ENCODE measurements around the gene WDFY2.

Gene WDFY2

GRCh38 chr13:51804295-51805172, 220.3 kb downstream of the WDFY2 start:
- peak; percentile 62 for DNase-seq

DNA sequence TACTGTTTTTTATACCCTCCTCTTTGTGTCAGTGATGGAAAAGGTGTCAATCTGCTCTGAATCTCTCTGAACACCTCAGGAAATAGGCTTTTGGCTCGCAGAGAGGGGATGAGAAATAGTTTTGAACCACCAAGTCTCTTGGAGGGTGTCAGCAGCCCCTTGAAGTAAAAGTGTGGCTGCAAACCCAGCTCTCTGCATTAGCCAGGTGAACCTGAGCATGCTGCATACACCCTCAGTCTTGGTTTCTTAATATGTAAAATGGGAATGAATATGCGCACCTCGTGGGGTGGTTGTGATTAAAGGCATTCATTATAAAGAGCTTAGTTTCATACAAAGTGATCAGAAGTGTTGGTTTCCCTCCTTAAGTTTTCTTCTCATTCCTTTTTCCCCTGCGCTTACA, 221.1 kb downstream of the WDFY2 start:
- no peak for DNase-seq

GRCh38 chr13:51805925-51806324, 221.7 kb downstream of the WDFY2 start:
- no peak for DNase-seq

DNA sequence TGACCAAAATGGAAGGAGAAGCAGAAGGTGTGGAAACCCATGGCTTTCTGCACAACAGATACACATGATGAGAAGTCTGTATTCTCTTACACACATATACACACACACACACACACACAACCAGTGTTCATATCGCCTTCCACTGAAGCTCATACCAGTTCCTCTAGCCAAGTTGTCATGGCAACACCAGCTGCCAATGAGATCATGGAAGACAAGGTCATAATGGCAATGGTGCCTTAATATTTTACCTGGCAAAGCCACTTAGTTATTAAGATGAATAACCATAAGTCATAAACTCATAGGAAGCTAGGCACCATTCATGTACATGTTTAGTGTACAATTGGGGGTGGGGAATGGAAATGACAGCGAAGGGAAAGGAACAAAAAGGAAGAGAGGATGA, 222.3 kb downstream of the WDFY2 start:
- DNase-seq: no peak

DNA sequence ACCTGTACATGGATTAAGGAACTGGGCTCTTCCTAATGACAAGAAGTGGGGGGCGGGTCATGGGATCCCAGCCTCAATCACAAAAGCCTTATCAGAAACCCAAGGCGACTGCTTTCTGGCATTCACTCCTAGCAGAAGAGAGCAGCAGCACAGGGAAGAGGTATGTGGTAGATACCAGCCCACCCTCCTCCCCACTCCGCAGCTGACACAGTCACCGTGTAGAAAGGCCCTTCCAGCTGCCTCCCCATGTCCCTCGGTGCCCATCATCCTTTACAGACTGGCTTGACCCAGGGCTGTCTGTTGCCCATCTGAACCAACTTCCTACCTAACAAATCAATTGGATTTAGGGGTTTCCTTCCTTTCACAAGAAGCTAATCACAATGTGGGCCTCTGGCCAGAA, 222.8 kb downstream of the WDFY2 start:
- DNase-seq: no peak

DNA sequence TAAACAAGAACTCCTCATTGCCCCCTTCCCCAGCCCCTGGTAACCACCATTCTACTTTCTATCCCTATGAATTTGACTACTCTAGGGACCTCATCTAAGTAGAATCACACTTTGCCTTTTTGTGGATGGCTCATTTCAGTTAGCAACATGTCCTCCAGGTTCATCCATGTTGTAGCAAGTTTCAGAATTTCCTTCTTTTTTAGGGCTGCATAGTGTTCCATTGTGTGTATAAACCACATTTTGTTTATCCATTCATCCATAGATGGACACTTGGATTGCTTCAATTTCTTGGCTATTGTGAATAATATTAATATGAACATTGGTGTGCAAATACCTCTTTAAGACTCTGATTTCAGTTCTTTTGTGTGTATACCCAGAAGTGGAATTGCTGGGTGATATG, 224.5 kb downstream of the WDFY2 start:
- DNase-seq: no peak

- no peak for DNase-seq
These were observed 226.8 kb downstream of the WDFY2 start for GRCh38 chr13:51811046-51811445.

DNA sequence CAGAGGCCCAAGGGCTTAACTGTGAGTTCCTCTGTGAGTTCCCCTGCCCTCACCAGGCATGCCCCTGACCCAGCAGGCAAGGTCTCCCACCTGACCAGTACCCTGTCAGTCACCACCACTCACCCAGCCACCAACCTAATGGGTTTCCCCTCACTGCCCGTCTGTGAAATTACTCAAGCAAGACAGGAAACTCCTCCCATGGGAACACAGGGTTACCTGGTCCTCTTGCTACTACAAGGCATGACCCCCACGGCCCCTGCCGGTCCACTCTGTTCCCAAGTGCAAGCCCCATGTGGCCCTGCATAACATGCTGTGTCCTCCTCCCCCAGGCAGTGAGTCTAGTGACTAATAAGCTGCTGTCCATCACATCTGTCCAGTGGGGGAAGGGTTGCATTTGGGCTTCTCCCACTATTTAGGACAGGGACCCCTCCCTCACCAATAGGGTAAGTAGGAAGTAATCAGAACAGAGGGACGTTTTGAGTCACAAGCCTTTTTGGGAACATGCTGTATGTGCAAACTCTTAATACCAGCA, 227.7 kb downstream of the WDFY2 start:
- DNase-seq: no peak

- no peak for DNase-seq
These were observed 229.8 kb downstream of the WDFY2 start for GRCh38 chr13:51814071-51814470.

DNA sequence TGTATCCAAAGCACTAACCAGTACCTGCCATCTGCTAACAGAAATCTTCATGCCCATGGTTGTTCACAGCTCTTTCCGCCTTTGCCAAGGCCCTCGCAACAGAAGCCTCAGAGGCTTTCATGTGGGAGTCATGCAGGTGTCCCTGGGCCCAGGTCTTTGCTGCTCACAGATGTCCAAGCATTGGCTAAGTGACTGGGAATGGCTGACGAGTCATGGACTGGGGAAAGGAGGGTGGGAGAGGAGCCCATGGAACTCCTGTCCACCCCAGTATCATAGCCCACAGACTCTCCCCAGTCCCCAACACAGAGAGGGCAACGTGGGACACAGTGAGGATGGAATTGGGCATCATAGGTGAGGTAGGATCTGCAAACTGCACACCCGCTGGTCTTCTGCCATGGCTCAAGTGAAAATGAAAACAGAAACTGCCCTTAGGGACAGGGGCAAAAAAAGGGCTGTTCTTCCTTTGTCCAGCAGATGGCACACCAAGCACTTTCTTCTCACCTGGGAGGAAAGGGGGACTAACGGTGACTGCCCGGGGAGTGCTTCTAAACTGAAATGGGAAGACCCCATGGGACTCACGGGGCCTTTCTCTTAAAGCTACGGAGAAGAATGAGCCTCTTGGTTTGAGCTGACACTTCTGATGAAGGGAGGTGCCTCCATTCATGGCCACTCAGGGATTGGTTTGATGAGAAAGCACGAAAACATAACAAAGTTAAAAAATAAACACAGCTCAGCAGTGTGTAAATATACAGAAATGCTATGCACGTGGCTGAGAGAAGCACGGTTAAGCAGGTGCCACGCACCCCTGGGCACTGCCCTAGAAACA, 230.8 kb downstream of the WDFY2 start:
- DNase-seq: peak; percentile 73

- no peak for DNase-seq
These were observed 231.6 kb downstream of the WDFY2 start for GRCh38 chr13:51815848-51816247.

- DNase-seq: no peak
These were observed 232.5 kb downstream of the WDFY2 start for GRCh38 chr13:51816604-51817249.

All from activated T-cell treated with anti-CD3 and anti-CD28 coated beads, Interleukin-2, amount 50 U/mL, for 1 hour (primary cell).